Measurements from ENCODE around the gene TIAM2.

- TF ChIP-seq EZH2 (IDR thresholded peaks at IDR 0.05) (no peak), POLR2AphosphoS5 (IDR thresholded peaks at IDR 0.05; ENCODE audit: borderline replicate concordance, low read depth, low read length) (no peak), FOXP2 (optimal IDR thresholded peaks at IDR 0.05; ENCODE audit: control extremely low read depth, extremely low read length, insufficient read depth) (no peak)
Observed at GRCh38 chr6:155197932-155198331, 202.8 kb downstream of the TIAM2 start.
